ENCODE results near the gene PLK3. TPM values are rescaled to one million over a fixed set of nuclear protein-coding genes. Genes with fewer than 3 reads are reported as not detected.
A peak's percentile ranks its signal among the peaks of the same experiment; 100 is the strongest.

The PLK3 gene
- total RNA-seq, 2 experiments from 2014 or later: 8.8 to 10.1 TPM

GRCh38 chr1:44798481-44799365, 1.5 kb upstream of the PLK3 start:
- Histone ChIP-seq H3K9me3 (ENCODE audit: low read length) (no peaks in the 10 kb centered on the region), H3K36me3 (ENCODE audit: insufficient read depth, low read length) (peaks cover 6% of the 10 kb centered on the region; the same call in 1 of the 2 replicates), H3K4me2 (ENCODE audit: low read length) (no peak overlapping the region), H3K79me2 (ENCODE audit: insufficient read depth, low read depth, low read length) (no peaks in the 10 kb centered on the region), H3K4me3 (ENCODE audit: low read depth, low read length, poor library complexity, severe bottlenecking) (no peak overlapping the region), H4K20me1 (ENCODE audit: insufficient read depth, low read length) (no peaks in the 10 kb centered on the region), H2AFZ (ENCODE audit: low read length) (peak overlapping the region; percentile 34), H3K4me1 (ENCODE audit: insufficient read depth, low read length, poor library complexity, severe bottlenecking) (peaks cover 30% of the 10 kb centered on the region), H3K9me2 (ENCODE audit: insufficient read depth, low read length) (no peaks in the 10 kb centered on the region), H3K27ac (ENCODE audit: low read depth, low read length, poor library complexity, severe bottlenecking) (no peak overlapping the region)
- intact Hi-C loops (cut with micrococcal nuclease; ENCODE audit: unreplicated experiment): loop anchor here (2.0 kb wide), 1 partner anchor 20 kb away; no protein-coding TSS in a partner anchor
- DNase-seq (ENCODE audit: low spot score): no peak
- ChIA-PET CTCF (ENCODE audit: unreplicated experiment) (no interaction called here), POLR2A (interaction anchor here (0.5 to 2.9 kb wide), 4 partner anchors 9 to 67 kb away, joined by 3 to 30 read pairs (median 4); partner anchors contain the start of gene BTBD19)
- TF ChIP-seq EZH2phosphoT487 (IDR thresholded peaks at IDR 0.05; ENCODE audit: borderline replicate concordance, low read depth, low read length) (no peak), CTCF (conservative IDR thresholded peaks at IDR 0.05; ENCODE audit: low read length) (no peak)
- BruUV-seq (replicated peaks): no TSS peak

GRCh38 chr1:44801491-44802305, 1.5 kb downstream of the PLK3 start:
- Histone ChIP-seq H3K27ac (ENCODE audit: low read depth, low read length, poor library complexity, severe bottlenecking) (no peak overlapping the region), H3K9me2 (ENCODE audit: insufficient read depth, low read length) (no peaks in the 10 kb centered on the region), H3K79me2 (ENCODE audit: insufficient read depth, low read depth, low read length) (no peaks in the 10 kb centered on the region), H3K4me1 (ENCODE audit: insufficient read depth, low read length, poor library complexity, severe bottlenecking) (peaks cover 30% of the 10 kb centered on the region), H3K36me3 (ENCODE audit: insufficient read depth, low read length) (peaks cover 12% of the 10 kb centered on the region), H3K4me3 (ENCODE audit: low read depth, low read length, poor library complexity, severe bottlenecking) (peak overlapping the region; percentile 83), H4K20me1 (ENCODE audit: insufficient read depth, low read length) (no peaks in the 10 kb centered on the region), H3K9me3 (ENCODE audit: low read length) (no peaks in the 10 kb centered on the region), H3K4me2 (ENCODE audit: low read length) (peak overlapping the region; percentile 76), H2AFZ (ENCODE audit: low read length) (no peak overlapping the region)
- no peak for DNase-seq (ENCODE audit: low spot score)
- intact Hi-C loops (cut with micrococcal nuclease; ENCODE audit: unreplicated experiment): no loop called here
- TF ChIP-seq CTCF (conservative IDR thresholded peaks at IDR 0.05; ENCODE audit: low read length) (no peak), EZH2phosphoT487 (IDR thresholded peaks at IDR 0.05; ENCODE audit: borderline replicate concordance, low read depth, low read length) (no peak)
- ChIA-PET POLR2A (interaction anchor here (0.9 to 2.9 kb wide), 5 partner anchors 8 to 80 kb away, joined by 3 to 30 read pairs (median 7); partner anchors contain the start of gene BTBD19), CTCF (ENCODE audit: unreplicated experiment) (interaction anchor here (0.6 kb wide), 1 partner anchor 80 kb away, joined by 3 read pairs; no protein-coding TSS in a partner anchor)
- no TSS peak for BruUV-seq (replicated peaks)
